Vagina (tissue), 2 donors: ENCODE data around the gene SERPINA3.

Experiments
- CTCF ChIP-seq, 3 experiments: fragments of 450-650 bp in 2 of 3; fragments of 200-600 bp in 1 of 3; sonication (generic) in 1 of 3; IDR thresholded peaks; one replicate each; pipeline ENCODE4 v1.5.1; 2017 to 2019; ENCODE audit warnings: antibody characterized with exemption in 3 of 3, mild to moderate bottlenecking in 2 of 3, moderate library complexity in 2 of 3
- POLR2A ChIP-seq, 2 donors: fragments of 450-650 bp; IDR thresholded peaks; one replicate each; pipeline ENCODE4 v1.6.1; 2017; ENCODE audit warnings: antibody characterized with exemption in 2 of 2, mild to moderate bottlenecking in 2 of 2, moderate library complexity in 2 of 2
- POLR2AphosphoS5 ChIP-seq, 2 donors: sonication (generic); formaldehyde crosslinking; IDR thresholded peaks; one replicate each; pipeline ENCODE4 v1.9.0; 2017; ENCODE audit warnings: antibody characterized with exemption in 2 of 2, mild to moderate bottlenecking in 2 of 2, low read depth in 1 of 2; ENCODE audit not compliant: insufficient read depth in 1 of 2

- TF ChIP-seq CTCF (IDR thresholded peaks at IDR 0.05) = no peak
- TF ChIP-seq POLR2A (IDR thresholded peaks at IDR 0.05) = no peak
- no peak for TF ChIP-seq POLR2AphosphoS5 (IDR thresholded peaks at IDR 0.05; ENCODE audit: insufficient read depth in 1 of 2, low read depth in 1 of 2)
Observed at GRCh38 chr14:94570002-94570400, 42.2 kb upstream of the SERPINA3 start.
